ENCODE measurements around the gene SAP30BP. TPM values are rescaled to one million over a fixed set of nuclear protein-coding genes. Genes with fewer than 3 reads are reported as not detected.

Gene SAP30BP
- total RNA-seq, 1 donor from 2014 or later = 58.6 TPM

DNA sequence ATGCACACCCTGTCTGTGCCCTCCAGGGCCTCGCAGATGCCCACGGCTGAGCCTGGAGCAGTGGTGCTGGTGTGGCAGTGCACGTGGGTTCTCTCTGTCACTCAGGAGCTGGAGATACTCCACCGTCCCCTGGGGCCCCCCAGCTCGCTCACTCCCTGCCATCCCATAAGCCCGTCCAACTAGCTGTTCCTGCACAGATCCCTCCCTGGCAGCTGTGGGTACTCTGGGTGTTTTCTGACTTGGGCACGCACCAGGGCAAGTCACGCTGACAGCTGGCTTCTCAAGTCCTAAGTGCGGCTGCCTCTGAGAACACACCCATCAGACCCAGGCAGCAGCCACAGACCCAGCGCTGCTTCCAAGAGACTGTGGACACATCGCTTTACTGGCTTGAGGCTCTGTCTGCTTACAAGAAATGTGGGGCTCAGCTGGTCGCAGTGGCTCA is 28.7 kb downstream of the SAP30BP start:
- peaks cover 3% of the 10 kb centered on the region for H3K36me3 ChIP-seq (ENCODE audit: control insufficient read depth, insufficient read depth, low read length)
- no peak overlapping the region for H3K4me3 ChIP-seq (ENCODE audit: low read depth, low read length)
- no peak for DNase-seq (ENCODE audit: low read depth)
- no peaks in the 10 kb centered on the region for H3K27me3 ChIP-seq (ENCODE audit: control insufficient read depth, insufficient read depth, low read length)
- TF ChIP-seq, protein P1, sequence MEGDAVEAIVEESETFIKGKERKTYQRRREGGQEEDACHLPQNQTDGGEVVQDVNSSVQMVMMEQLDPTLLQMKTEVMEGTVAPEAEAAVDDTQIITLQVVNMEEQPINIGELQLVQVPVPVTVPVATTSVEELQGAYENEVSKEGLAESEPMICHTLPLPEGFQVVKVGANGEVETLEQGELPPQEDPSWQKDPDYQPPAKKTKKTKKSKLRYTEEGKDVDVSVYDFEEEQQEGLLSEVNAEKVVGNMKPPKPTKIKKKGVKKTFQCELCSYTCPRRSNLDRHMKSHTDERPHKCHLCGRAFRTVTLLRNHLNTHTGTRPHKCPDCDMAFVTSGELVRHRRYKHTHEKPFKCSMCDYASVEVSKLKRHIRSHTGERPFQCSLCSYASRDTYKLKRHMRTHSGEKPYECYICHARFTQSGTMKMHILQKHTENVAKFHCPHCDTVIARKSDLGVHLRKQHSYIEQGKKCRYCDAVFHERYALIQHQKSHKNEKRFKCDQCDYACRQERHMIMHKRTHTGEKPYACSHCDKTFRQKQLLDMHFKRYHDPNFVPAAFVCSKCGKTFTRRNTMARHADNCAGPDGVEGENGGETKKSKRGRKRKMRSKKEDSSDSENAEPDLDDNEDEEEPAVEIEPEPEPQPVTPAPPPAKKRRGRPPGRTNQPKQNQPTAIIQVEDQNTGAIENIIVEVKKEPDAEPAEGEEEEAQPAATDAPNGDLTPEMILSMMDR (IDR thresholded peaks at IDR 0.05; ENCODE audit: insufficient read depth, low read length, poor library complexity, severe bottlenecking) = no peak

DNA sequence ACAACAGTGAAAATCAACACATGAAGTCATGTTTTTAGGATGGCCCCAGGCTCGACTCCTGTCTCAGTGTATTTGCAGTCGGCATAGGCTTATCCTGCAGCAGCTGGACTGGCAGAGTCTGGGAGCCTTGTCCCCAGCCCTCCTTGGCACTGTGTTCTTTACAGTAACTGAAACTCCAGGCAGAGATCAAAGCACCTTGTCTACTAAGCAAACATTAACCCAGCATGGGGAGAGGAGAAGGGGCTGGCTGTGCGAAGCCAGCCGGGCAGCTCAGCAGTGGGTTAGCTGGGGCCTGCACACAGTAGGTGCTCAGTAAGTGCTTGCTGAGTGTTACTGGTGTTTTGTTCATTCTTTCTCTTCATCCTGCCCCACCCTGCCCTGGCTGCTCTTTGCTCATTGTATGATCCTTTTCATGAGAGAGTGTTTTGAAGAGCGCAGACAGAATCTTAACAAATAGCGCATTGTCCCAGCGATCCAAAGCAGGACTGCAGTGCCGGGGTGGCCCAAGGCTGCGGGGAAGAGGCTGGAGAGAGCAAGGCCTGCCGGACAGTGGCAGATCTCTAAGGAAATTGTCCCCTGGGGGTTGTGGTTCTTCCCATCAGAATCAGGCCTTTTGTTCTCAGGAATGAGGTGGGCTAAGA is 30.6 kb downstream of the SAP30BP start:
- DNase-seq (ENCODE audit: low read depth) = no peak
- Histone ChIP-seq H3K27me3 (ENCODE audit: control insufficient read depth, insufficient read depth, low read length) (no peaks in the 10 kb centered on the region), H3K4me3 (ENCODE audit: low read depth, low read length) (no peak overlapping the region), H3K36me3 (ENCODE audit: control insufficient read depth, insufficient read depth, low read length) (peaks cover 4% of the 10 kb centered on the region)
- TF ChIP-seq, protein P1 (IDR thresholded peaks at IDR 0.05; ENCODE audit: insufficient read depth, low read length, poor library complexity, severe bottlenecking) = no peak

DNA sequence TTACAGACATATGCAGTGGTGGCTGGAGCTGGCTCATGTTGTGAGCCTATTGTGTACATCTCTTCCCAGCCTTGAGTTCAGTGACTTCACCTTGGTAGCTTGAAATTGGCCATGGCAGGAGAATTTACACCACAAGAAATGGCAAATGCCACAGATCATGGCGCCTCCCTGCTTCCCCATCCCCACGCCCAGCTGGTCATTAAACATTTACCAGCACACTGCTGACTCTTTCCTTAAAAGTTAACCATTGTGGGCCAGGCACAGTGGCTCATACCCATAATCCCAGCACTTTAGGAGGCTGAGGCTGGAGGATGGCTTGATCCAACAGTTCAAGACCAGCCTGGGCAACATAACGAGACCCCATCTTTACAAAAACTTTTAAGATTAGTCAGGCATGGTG is 31.5 kb downstream of the SAP30BP start:
- Histone ChIP-seq H3K36me3 (ENCODE audit: control insufficient read depth, insufficient read depth, low read length) (peaks cover 6% of the 10 kb centered on the region), H3K27me3 (ENCODE audit: control insufficient read depth, insufficient read depth, low read length) (no peaks in the 10 kb centered on the region), H3K4me3 (ENCODE audit: low read depth, low read length) (no peak overlapping the region)
- DNase-seq (ENCODE audit: low read depth) = no peak
- TF ChIP-seq, protein P1 (IDR thresholded peaks at IDR 0.05; ENCODE audit: insufficient read depth, low read length, poor library complexity, severe bottlenecking) = no peak

DNA sequence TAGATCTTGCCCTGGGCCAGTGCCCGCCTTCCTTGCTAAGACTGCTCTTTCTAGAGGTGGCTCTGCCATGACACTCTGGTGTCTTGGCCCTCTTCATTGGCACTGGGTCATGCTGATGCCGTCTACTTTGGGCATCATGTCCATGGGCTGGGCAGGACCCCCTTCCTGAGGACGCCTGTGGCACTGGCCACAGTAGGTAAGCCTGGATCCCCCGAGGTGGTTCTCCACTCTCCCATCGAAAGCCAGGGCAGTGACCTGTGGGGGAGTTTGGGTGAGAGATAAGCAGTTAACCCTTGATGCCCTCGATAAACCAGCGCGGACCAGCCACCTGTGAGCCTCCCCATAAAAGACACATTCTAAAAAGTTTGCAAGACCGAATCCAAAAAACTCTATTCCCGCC is 34.1 kb downstream of the SAP30BP start:
- H3K27me3 ChIP-seq (ENCODE audit: control insufficient read depth, insufficient read depth, low read length) = no peaks in the 10 kb centered on the region
- DNase-seq (ENCODE audit: low read depth) = no peak
- H3K36me3 ChIP-seq (ENCODE audit: control insufficient read depth, insufficient read depth, low read length) = peaks cover 8% of the 10 kb centered on the region
- H3K4me3 ChIP-seq (ENCODE audit: low read depth, low read length) = no peak overlapping the region
- TF ChIP-seq, protein P1 (IDR thresholded peaks at IDR 0.05; ENCODE audit: insufficient read depth, low read length, poor library complexity, severe bottlenecking) = no peak

DNA sequence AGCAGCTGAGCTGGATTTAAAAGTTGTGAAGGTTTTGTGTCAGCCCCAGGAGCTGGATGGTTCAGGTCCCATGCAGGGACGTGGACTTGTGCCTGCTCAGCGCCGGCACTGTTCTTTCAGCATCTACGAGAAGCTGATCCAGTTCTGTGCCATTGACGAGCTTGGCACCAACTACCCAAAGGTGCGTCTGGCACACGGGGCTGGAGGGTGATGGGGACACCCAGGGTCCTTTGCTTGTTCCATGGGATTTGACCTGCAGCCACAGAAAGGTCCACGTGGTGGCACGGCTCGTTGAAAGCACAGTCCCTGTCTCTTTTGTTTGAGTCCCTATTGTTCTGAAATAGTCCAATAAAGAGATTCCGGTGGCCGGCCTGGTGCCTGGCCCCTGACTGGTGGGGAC is 36.1 kb downstream of the SAP30BP start:
- TF ChIP-seq, protein P1 (IDR thresholded peaks at IDR 0.05; ENCODE audit: insufficient read depth, low read length, poor library complexity, severe bottlenecking) = no peak

DNA sequence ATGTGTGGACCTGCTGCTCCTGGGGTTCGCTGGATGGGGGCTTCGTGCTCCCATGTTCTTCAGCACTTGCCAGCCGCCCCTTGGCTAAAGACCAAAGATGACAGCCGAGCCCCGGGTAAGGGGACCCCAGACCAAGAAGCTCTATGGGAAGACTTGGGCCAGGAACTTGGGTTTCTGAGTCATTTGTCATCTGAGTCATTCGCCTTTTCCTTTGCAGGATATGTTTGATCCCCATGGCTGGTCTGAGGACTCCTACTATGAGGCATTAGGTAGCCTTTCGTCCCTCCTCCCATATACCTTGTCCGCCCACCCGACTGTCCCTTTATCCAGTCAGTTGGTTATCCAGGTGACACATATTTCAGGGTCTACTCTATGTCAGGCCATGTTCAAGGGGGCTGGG is 36.5 kb downstream of the SAP30BP start:
- TF ChIP-seq, protein P1 (IDR thresholded peaks at IDR 0.05; ENCODE audit: insufficient read depth, low read length, poor library complexity, severe bottlenecking) = no peak
- Histone ChIP-seq H3K27me3 (ENCODE audit: control insufficient read depth, insufficient read depth, low read length) (no peaks in the 10 kb centered on the region), H3K4me3 (ENCODE audit: low read depth, low read length) (no peak overlapping the region), H3K36me3 (ENCODE audit: control insufficient read depth, insufficient read depth, low read length) (peaks cover 9% of the 10 kb centered on the region)
- no peak for DNase-seq (ENCODE audit: low read depth)

More for the DNA sequence above, 36.1 kb downstream of the SAP30BP start:
- no peak overlapping the region for H3K4me3 ChIP-seq (ENCODE audit: low read depth, low read length)
- H3K27me3 ChIP-seq (ENCODE audit: control insufficient read depth, insufficient read depth, low read length) = no peaks in the 10 kb centered on the region
- no peak for DNase-seq (ENCODE audit: low read depth)
- peaks cover 9% of the 10 kb centered on the region for H3K36me3 ChIP-seq (ENCODE audit: control insufficient read depth, insufficient read depth, low read length)

Data from kidney epithelial cell (primary cell).